Measurements from ENCODE around the gene APCDD1L. TPM values are rescaled to one million over a fixed set of nuclear protein-coding genes. Genes with fewer than 3 reads are reported as not detected.

The APCDD1L gene
- total and polyA plus RNA-seq, 7 donors = 0.22 to 1.9 (median 0.84) TPM; not detected in 1

DNA sequence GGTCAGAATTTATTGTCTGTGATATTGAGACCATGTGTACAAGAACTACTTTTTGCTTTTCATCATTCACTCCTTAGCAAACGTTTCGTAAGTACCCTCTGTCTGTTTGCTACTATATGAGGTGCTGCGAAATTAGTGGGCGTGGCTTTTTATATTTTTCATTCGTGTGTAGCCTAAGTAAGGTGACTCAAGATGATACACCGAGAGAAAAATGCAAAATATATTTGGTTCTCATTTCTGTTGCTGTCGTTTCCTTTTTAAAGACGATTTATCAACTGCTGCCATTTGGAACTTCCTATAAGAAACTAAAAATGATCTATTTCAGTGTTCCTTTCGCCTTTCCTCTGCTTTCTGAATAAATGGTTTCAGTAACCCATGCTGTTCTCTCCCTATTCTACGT is 64.9 kb downstream of the APCDD1L start:
- Histone ChIP-seq H3K9me3 (no peaks in the 10 kb centered on the region), H3K27me3 (no peaks in the 10 kb centered on the region), H3K4me3 (no peak overlapping the region), H3K4me1 (peaks cover 0 to 43% (median 16%) of the 10 kb centered on the region in 4 donors), H3K27ac (peak overlapping the region in 3 of 4 donors; percentile 23 to 65 (median 55)), H3K36me3 (peaks cover 0 to 14% (median 5%) of the 10 kb centered on the region in 4 donors)
- whole genome bisulfite sequencing, 2 donors = 45 to 60% methylated on average over 10 of the region's 10 CpGs
- TF ChIP-seq EP300 (IDR thresholded peaks at IDR 0.05) (no peak), POLR2AphosphoS5 (IDR thresholded peaks at IDR 0.05) (no peak), POLR2A (IDR thresholded peaks at IDR 0.05) (no peak)
- TF ChIP-seq, protein P1, sequence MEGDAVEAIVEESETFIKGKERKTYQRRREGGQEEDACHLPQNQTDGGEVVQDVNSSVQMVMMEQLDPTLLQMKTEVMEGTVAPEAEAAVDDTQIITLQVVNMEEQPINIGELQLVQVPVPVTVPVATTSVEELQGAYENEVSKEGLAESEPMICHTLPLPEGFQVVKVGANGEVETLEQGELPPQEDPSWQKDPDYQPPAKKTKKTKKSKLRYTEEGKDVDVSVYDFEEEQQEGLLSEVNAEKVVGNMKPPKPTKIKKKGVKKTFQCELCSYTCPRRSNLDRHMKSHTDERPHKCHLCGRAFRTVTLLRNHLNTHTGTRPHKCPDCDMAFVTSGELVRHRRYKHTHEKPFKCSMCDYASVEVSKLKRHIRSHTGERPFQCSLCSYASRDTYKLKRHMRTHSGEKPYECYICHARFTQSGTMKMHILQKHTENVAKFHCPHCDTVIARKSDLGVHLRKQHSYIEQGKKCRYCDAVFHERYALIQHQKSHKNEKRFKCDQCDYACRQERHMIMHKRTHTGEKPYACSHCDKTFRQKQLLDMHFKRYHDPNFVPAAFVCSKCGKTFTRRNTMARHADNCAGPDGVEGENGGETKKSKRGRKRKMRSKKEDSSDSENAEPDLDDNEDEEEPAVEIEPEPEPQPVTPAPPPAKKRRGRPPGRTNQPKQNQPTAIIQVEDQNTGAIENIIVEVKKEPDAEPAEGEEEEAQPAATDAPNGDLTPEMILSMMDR (IDR thresholded peaks at IDR 0.05) = no peak
- no peak for DNase-seq
- intact Hi-C loops (cut with DNase I) = no loop called here

DNA sequence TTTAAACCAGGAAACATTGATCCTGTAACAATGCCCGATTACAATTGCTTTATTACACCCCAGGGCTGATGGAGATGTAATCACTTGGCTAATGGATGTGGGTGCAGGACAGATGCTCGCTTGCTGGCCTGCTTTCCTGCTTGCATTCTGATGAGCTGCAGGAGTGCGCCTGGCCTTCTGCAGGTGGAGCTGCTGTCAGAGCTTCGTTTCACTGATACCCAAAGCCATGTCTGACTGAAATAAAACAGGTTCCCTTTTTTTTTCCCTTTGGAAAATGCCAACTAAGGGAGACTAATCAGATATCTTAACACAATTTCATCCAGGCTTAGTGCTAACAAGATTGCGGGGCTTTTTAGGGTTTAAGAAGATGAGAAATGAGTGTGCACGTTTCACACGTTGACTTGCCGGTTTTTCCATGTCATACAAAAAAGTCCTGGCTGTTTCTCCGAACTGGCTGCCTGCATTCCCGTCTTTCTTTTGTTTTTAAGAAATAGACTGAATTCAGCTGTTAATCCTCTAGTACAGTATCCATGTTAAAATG is 65.4 kb downstream of the APCDD1L start:
- H3K27me3 ChIP-seq = no peaks in the 10 kb centered on the region
- DNase-seq = no peak
- intact Hi-C loops (cut with DNase I) = loop anchor here (5.0 kb wide), 1 partner anchor 142 kb away; the partner anchor contains the start of gene RAB22A
- peaks cover 0 to 43% (median 16%) of the 10 kb centered on the region in 4 donors for H3K4me1 ChIP-seq
- H3K27ac ChIP-seq = peak overlapping the region in 3 of 4 donors; percentile 23 to 65 (median 55)
- peaks cover 0 to 14% (median 8%) of the 10 kb centered on the region in 4 donors for H3K36me3 ChIP-seq
- no peak overlapping the region for H3K4me3 ChIP-seq
- H3K9me3 ChIP-seq = no peaks in the 10 kb centered on the region
- TF ChIP-seq EP300 (IDR thresholded peaks at IDR 0.05) (no peak), POLR2AphosphoS5 (IDR thresholded peaks at IDR 0.05) (peak in 2 of 4 donors; percentile 57 to 65), POLR2A (IDR thresholded peaks at IDR 0.05) (no peak)
- 39 to 70% methylated on average over 10 of the region's 10 CpGs for WGBS, 2 donors

DNA sequence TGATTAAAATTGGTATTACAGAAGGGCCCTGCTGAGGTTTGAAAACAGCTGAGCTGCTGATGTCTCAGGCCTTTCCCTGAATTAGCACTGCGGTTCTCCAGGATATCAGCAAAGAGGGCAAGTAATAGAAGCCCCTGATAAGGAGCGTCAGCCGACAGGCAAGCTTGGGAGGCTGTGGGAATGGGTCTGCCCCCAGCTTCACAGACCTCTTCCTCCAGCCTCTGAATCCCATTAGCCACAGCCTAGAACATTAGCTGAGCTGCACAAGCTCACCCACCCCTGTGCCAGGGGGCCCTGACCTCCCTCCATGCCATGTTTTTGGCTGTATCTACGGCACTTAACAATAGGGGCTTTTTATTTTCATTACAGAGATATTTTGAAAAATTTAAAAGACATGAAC is 66.2 kb downstream of the APCDD1L start:
- no peak for DNase-seq
- no peak for TF ChIP-seq POLR2A (IDR thresholded peaks at IDR 0.05)
- TF ChIP-seq, protein P1 (IDR thresholded peaks at IDR 0.05) = no peak
- TF ChIP-seq EP300 (IDR thresholded peaks at IDR 0.05) = no peak
- no peak for TF ChIP-seq POLR2AphosphoS5 (IDR thresholded peaks at IDR 0.05)
- intact Hi-C loops (cut with DNase I) = loop anchor here (5.0 kb wide), 1 partner anchor 142 kb away; the partner anchor contains the start of gene RAB22A
- peak overlapping the region in 3 of 4 donors; percentile 21 to 65 (median 23) for H3K27ac ChIP-seq
- H3K27me3 ChIP-seq = no peaks in the 10 kb centered on the region
- peaks cover 0 to 22% (median 13%) of the 10 kb centered on the region in 4 donors for H3K36me3 ChIP-seq
- no peaks in the 10 kb centered on the region for H3K9me3 ChIP-seq
- H3K4me3 ChIP-seq = no peak overlapping the region
- 91 to 95% methylated on average over 4 of the region's 4 CpGs for WGBS, 2 donors
- peaks cover 0 to 43% (median 16%) of the 10 kb centered on the region in 4 donors for H3K4me1 ChIP-seq

DNA sequence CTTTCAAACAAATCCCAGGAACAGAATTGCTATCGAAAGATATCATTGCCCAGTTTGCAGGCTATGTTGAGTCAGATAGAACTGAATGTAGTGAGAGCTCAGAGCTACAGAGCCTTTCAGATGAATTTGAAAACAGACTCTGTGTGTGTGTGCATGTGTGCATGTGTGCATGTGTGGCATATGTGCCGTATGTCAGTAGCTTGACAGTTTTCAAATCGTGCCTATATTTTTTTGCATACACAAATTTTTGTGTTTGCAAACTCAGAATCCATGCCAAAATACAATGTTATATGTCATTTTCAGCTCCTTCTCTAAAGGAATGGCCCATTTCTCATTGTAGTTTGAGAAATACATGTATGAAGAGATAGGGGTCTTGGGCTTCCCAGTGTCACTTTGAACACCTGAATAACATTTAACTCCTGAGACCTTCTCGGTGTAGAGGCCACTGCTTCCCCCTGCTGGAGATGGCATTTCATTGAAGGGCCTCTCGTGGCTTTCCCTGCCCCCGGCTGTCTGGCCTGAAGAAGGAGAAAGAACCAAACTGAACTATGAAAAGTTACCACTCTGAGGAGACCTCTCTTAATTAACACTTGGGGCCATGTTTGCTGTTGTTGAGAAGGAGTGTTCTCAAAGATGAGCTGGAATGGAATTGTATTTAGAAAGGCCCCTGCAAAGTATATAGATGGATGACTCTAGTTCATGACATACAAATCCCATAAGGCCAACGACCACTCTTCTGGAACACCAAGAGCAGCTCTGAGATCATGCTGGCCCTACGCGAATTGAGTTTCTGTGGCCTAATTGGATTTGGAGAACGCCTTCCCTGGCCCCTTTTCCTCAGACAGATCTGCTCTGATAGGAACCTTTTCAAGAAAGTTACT is 67.4 kb downstream of the APCDD1L start:
- peaks cover 0 to 27% (median 14%) of the 10 kb centered on the region in 4 donors for H3K36me3 ChIP-seq
- TF ChIP-seq, protein P1 (IDR thresholded peaks at IDR 0.05) = peak in 3 of 4 experiments; percentile 49 to 62 (median 59)
- no peak for TF ChIP-seq POLR2A (IDR thresholded peaks at IDR 0.05)
- WGBS, 2 donors = 65 to 69% methylated on average over 10 of the region's 10 CpGs
- no peaks in the 10 kb centered on the region for H3K27me3 ChIP-seq
- peaks cover 0 to 39% (median 17%) of the 10 kb centered on the region in 4 donors for H3K4me1 ChIP-seq
- intact Hi-C loops (cut with DNase I) = loop anchor here (2.0 to 5.0 kb wide), 2 partner anchors 140 to 211 kb away; partner anchors contain the start of gene RAB22A
- H3K4me3 ChIP-seq = no peak overlapping the region
- DNase-seq = no peak
- H3K9me3 ChIP-seq = no peaks in the 10 kb centered on the region
- H3K27ac ChIP-seq = peak overlapping the region in 1 of 4 donors; percentile 7

DNA sequence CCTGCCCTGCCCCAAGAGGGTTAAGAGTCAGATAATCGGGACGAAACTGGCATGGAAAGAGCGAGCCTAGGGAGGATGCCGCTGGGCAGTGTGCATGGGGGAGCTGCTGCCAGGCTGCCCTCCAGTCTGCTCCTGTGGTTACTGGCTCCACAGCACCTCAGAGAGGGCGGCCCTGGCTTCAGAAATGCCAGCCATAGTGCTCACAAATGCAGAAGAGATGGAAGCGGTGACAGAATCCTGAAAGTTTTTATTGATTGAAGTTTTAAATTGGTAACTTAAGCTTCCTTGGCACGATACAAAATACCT is 68.3 kb downstream of the APCDD1L start:
- Histone ChIP-seq H3K4me1 (peaks cover 0 to 35% (median 19%) of the 10 kb centered on the region in 4 donors), H3K36me3 (peaks cover 0 to 27% (median 14%) of the 10 kb centered on the region in 4 donors), H3K4me3 (no peak overlapping the region), H3K9me3 (no peaks in the 10 kb centered on the region), H3K27ac (peak overlapping the region in 1 of 4 donors; percentile 7), H3K27me3 (no peaks in the 10 kb centered on the region)
- TF ChIP-seq, protein P1 (IDR thresholded peaks at IDR 0.05) = no peak
- TF ChIP-seq POLR2AphosphoS5 (IDR thresholded peaks at IDR 0.05) = no peak
- no peak for TF ChIP-seq EP300 (IDR thresholded peaks at IDR 0.05)
- no peak for TF ChIP-seq POLR2A (IDR thresholded peaks at IDR 0.05)
- DNase-seq = no peak
- 92% methylated on average over 7 of the region's 7 CpGs for WGBS, 2 donors
- intact Hi-C loops (cut with DNase I) = loop anchor here (2.0 to 5.0 kb wide), 2 partner anchors 140 to 210 kb away; partner anchors contain the start of gene RAB22A

Measured in sigmoid colon (tissue), 7 donors.